ENCODE measurements around the gene RASGRF1.
"Not testable (repeated sequence)": the region's sequence is repeated elsewhere in the genome, so short reads cannot be mapped to it uniquely, and the experiment has no call there.

RASGRF1 gene

GRCh38 chr15:79116771-79117170 is 26.2 kb upstream of the RASGRF1 start:
- POLR2A ChIA-PET, result no interaction called here
- Histone ChIP-seq H3K4me1 (ENCODE audit: control extremely low read depth in 1 of 4, control insufficient read depth in 4 of 4, insufficient read depth in 4 of 4, low read length in 3 of 4) (no peaks in the 10 kb centered on the region), H3K9me3 (ENCODE audit: control extremely low read depth in 1 of 5, control insufficient read depth in 4 of 5, insufficient read depth in 2 of 5, low read depth in 1 of 5, low read length in 4 of 5) (peaks cover 0 to 5% (median 1%) of the 10 kb centered on the region in 5 experiments), H3K36me3 (ENCODE audit: control insufficient read depth in 4 of 4, insufficient read depth in 4 of 4, low read length in 3 of 4) (no peaks in the 10 kb centered on the region), H3K4me3 (ENCODE audit: control insufficient read depth in 1 of 7, extremely low read depth in 1 of 7, insufficient read depth in 4 of 7, low read depth in 2 of 7, low read length in 6 of 7) (no peak overlapping the region), H3K27ac (ENCODE audit: insufficient read depth in 1 of 2, low read depth in 1 of 2, low read length in 2 of 2, poor library complexity in 1 of 2, severe bottlenecking in 2 of 2) (no peak overlapping the region), H3K27me3 (replicated peaks in 2 of 5; ENCODE audit: control insufficient read depth in 4 of 5, insufficient read depth in 5 of 5, low read length in 4 of 5) (peaks cover 0 to 11% (median 7%) of the 10 kb centered on the region in 5 experiments)
- WGBS (ENCODE audit: insufficient coverage), result 95% methylated on average over 4 of the region's 4 CpGs
- CTCF ChIA-PET, result no interaction called here
- no peak for DNase-seq

- Histone ChIP-seq H3K9me3 (ENCODE audit: control extremely low read depth in 1 of 5, control insufficient read depth in 4 of 5, insufficient read depth in 2 of 5, low read depth in 1 of 5, low read length in 4 of 5) (peaks cover 0 to 5% (median 1%) of the 10 kb centered on the region in 5 experiments), H3K27ac (ENCODE audit: insufficient read depth in 1 of 2, low read depth in 1 of 2, low read length in 2 of 2, poor library complexity in 1 of 2, severe bottlenecking in 2 of 2) (no peak overlapping the region), H3K36me3 (ENCODE audit: control insufficient read depth in 4 of 4, insufficient read depth in 4 of 4, low read length in 3 of 4) (no peaks in the 10 kb centered on the region), H3K4me1 (ENCODE audit: control extremely low read depth in 1 of 4, control insufficient read depth in 4 of 4, insufficient read depth in 4 of 4, low read length in 3 of 4) (no peaks in the 10 kb centered on the region), H3K27me3 (replicated peaks in 2 of 5; ENCODE audit: control insufficient read depth in 4 of 5, insufficient read depth in 5 of 5, low read length in 4 of 5) (peaks cover 0 to 11% (median 6%) of the 10 kb centered on the region in 5 experiments), H3K4me3 (ENCODE audit: control insufficient read depth in 1 of 7, extremely low read depth in 1 of 7, insufficient read depth in 4 of 7, low read depth in 2 of 7, low read length in 6 of 7) (no peak overlapping the region)
- DNase-seq, result no peak
- 98% methylated on average over 7 of the region's 7 CpGs for WGBS (ENCODE audit: insufficient coverage)
- POLR2A ChIA-PET, result no interaction called here
- CTCF ChIA-PET, result no interaction called here
These were observed 25.5 kb upstream of the RASGRF1 start for GRCh38 chr15:79115986-79116665.

GRCh38 chr15:79113831-79114230 is 23.3 kb upstream of the RASGRF1 start:
- Histone ChIP-seq H3K27ac (ENCODE audit: insufficient read depth in 1 of 2, low read depth in 1 of 2, low read length in 2 of 2, poor library complexity in 1 of 2, severe bottlenecking in 2 of 2) (no peak overlapping the region), H3K4me1 (ENCODE audit: control extremely low read depth in 1 of 4, control insufficient read depth in 4 of 4, insufficient read depth in 4 of 4, low read length in 3 of 4) (no peaks in the 10 kb centered on the region), H3K9me3 (ENCODE audit: control extremely low read depth in 1 of 5, control insufficient read depth in 4 of 5, insufficient read depth in 2 of 5, low read depth in 1 of 5, low read length in 4 of 5) (peaks cover 0 to 5% (median 1%) of the 10 kb centered on the region in 5 experiments), H3K4me3 (ENCODE audit: control insufficient read depth in 1 of 7, extremely low read depth in 1 of 7, insufficient read depth in 4 of 7, low read depth in 2 of 7, low read length in 6 of 7) (no peak overlapping the region), H3K36me3 (ENCODE audit: control insufficient read depth in 4 of 4, insufficient read depth in 4 of 4, low read length in 3 of 4) (no peaks in the 10 kb centered on the region), H3K27me3 (replicated peaks in 2 of 5; ENCODE audit: control insufficient read depth in 4 of 5, insufficient read depth in 5 of 5, low read length in 4 of 5) (peaks cover 0 to 14% (median 8%) of the 10 kb centered on the region in 5 experiments)
- CTCF ChIA-PET, result no interaction called here
- WGBS (ENCODE audit: insufficient coverage), result 100% methylated on average over 1 of the region's 2 CpGs
- POLR2A ChIA-PET, result no interaction called here
- DNase-seq, result no peak

- CTCF ChIA-PET; H3K36me3 ChIP-seq (ENCODE audit: control insufficient read depth in 4 of 4, insufficient read depth in 4 of 4, low read length in 3 of 4): not testable (repeated sequence)
These were observed 20.8 kb upstream of the RASGRF1 start for GRCh38 chr15:79111404-79111803.

GRCh38 chr15:79105141-79105540 is 14.6 kb upstream of the RASGRF1 start:
- 87% methylated on average over 4 of the region's 4 CpGs for WGBS (ENCODE audit: insufficient coverage)
- ChIA-PET CTCF (no interaction called here), POLR2A (no interaction called here)
- Histone ChIP-seq H3K36me3 (ENCODE audit: control insufficient read depth in 4 of 4, insufficient read depth in 4 of 4, low read length in 3 of 4) (no peaks in the 10 kb centered on the region), H3K27me3 (replicated peaks in 2 of 5; ENCODE audit: control insufficient read depth in 4 of 5, insufficient read depth in 5 of 5, low read length in 4 of 5) (peaks cover 0 to 61% (median 5%) of the 10 kb centered on the region in 5 experiments), H3K4me1 (ENCODE audit: control extremely low read depth in 1 of 4, control insufficient read depth in 4 of 4, insufficient read depth in 4 of 4, low read length in 3 of 4) (no peaks in the 10 kb centered on the region), H3K27ac (ENCODE audit: insufficient read depth in 1 of 2, low read depth in 1 of 2, low read length in 2 of 2, poor library complexity in 1 of 2, severe bottlenecking in 2 of 2) (no peak overlapping the region), H3K4me3 (ENCODE audit: control insufficient read depth in 1 of 7, extremely low read depth in 1 of 7, insufficient read depth in 4 of 7, low read depth in 2 of 7, low read length in 6 of 7) (no peak overlapping the region), H3K9me3 (ENCODE audit: control extremely low read depth in 1 of 5, control insufficient read depth in 4 of 5, insufficient read depth in 2 of 5, low read depth in 1 of 5, low read length in 4 of 5) (no peaks in the 10 kb centered on the region)
- DNase-seq, result no peak

More at GRCh38 chr15:79111404-79111803, 20.8 kb upstream of the RASGRF1 start:
- H3K9me3 ChIP-seq (ENCODE audit: control extremely low read depth in 1 of 5, control insufficient read depth in 4 of 5, insufficient read depth in 2 of 5, low read depth in 1 of 5, low read length in 4 of 5); H3K4me3 ChIP-seq (ENCODE audit: control insufficient read depth in 1 of 7, extremely low read depth in 1 of 7, insufficient read depth in 4 of 7, low read depth in 2 of 7, low read length in 6 of 7); H3K4me1 ChIP-seq (ENCODE audit: control extremely low read depth in 1 of 4, control insufficient read depth in 4 of 4, insufficient read depth in 4 of 4, low read length in 3 of 4); DNase-seq; H3K27ac ChIP-seq (ENCODE audit: insufficient read depth in 1 of 2, low read depth in 1 of 2, low read length in 2 of 2, poor library complexity in 1 of 2, severe bottlenecking in 2 of 2); POLR2A ChIA-PET: not testable (repeated sequence)
- H3K27me3 ChIP-seq (replicated peaks in 2 of 5; ENCODE audit: control insufficient read depth in 4 of 5, insufficient read depth in 5 of 5, low read length in 4 of 5), result peaks cover 0 to 26% (median 2%) of the 10 kb centered on the region in 5 experiments

- no peak overlapping the region for H3K27ac ChIP-seq (ENCODE audit: insufficient read depth in 1 of 2, low read depth in 1 of 2, low read length in 2 of 2, poor library complexity in 1 of 2, severe bottlenecking in 2 of 2)
- H3K36me3 ChIP-seq (ENCODE audit: control insufficient read depth in 4 of 4, insufficient read depth in 4 of 4, low read length in 3 of 4), result no peaks in the 10 kb centered on the region
- H3K4me3 ChIP-seq (ENCODE audit: control insufficient read depth in 1 of 7, extremely low read depth in 1 of 7, insufficient read depth in 4 of 7, low read depth in 2 of 7, low read length in 6 of 7), result no peak overlapping the region
- CTCF ChIA-PET, result no interaction called here
- H3K9me3 ChIP-seq (ENCODE audit: control extremely low read depth in 1 of 5, control insufficient read depth in 4 of 5, insufficient read depth in 2 of 5, low read depth in 1 of 5, low read length in 4 of 5), result no peaks in the 10 kb centered on the region
- DNase-seq, result no peak
- WGBS (ENCODE audit: insufficient coverage), result 91% methylated on average over 6 of the region's 6 CpGs
- peaks cover 3 to 70% (median 9%) of the 10 kb centered on the region in 5 experiments for H3K27me3 ChIP-seq (replicated peaks in 2 of 5; ENCODE audit: control insufficient read depth in 4 of 5, insufficient read depth in 5 of 5, low read length in 4 of 5)
- POLR2A ChIA-PET, result no interaction called here
- H3K4me1 ChIP-seq (ENCODE audit: control extremely low read depth in 1 of 4, control insufficient read depth in 4 of 4, insufficient read depth in 4 of 4, low read length in 3 of 4), result no peaks in the 10 kb centered on the region
These were observed 12.0 kb upstream of the RASGRF1 start for GRCh38 chr15:79102595-79102994.

GRCh38 chr15:79101866-79102581 is 11.4 kb upstream of the RASGRF1 start:
- WGBS (ENCODE audit: insufficient coverage), result 86% methylated on average over 11 of the region's 12 CpGs
- POLR2A ChIA-PET, result no interaction called here

More at GRCh38 chr15:79101866-79102581, 11.4 kb upstream of the RASGRF1 start:
- Histone ChIP-seq H3K4me1 (ENCODE audit: control extremely low read depth in 1 of 4, control insufficient read depth in 4 of 4, insufficient read depth in 4 of 4, low read length in 3 of 4) (no peaks in the 10 kb centered on the region), H3K27me3 (replicated peaks in 2 of 5; ENCODE audit: control insufficient read depth in 4 of 5, insufficient read depth in 5 of 5, low read length in 4 of 5) (peaks cover 5 to 65% (median 7%) of the 10 kb centered on the region in 5 experiments), H3K36me3 (ENCODE audit: control insufficient read depth in 4 of 4, insufficient read depth in 4 of 4, low read length in 3 of 4) (no peaks in the 10 kb centered on the region), H3K27ac (ENCODE audit: insufficient read depth in 1 of 2, low read depth in 1 of 2, low read length in 2 of 2, poor library complexity in 1 of 2, severe bottlenecking in 2 of 2) (no peak overlapping the region), H3K9me3 (ENCODE audit: control extremely low read depth in 1 of 5, control insufficient read depth in 4 of 5, insufficient read depth in 2 of 5, low read depth in 1 of 5, low read length in 4 of 5) (no peaks in the 10 kb centered on the region), H3K4me3 (ENCODE audit: control insufficient read depth in 1 of 7, extremely low read depth in 1 of 7, insufficient read depth in 4 of 7, low read depth in 2 of 7, low read length in 6 of 7) (no peak overlapping the region)
- no peak for DNase-seq
- CTCF ChIA-PET, result no interaction called here
